Gastroesophageal sphincter (tissue), 4 donors: Measurements from ENCODE around the gene C14orf132. TPM values are rescaled to one million over a fixed set of nuclear protein-coding genes. Genes with fewer than 3 reads are reported as not detected.

Experiments
- ATAC-seq: fragments of 150-250 bp; one replicate; pipeline ENCODE4 v1.9.1; 2016; ENCODE audit warnings: mild to moderate bottlenecking, moderate library complexity
- H3K27ac ChIP-seq, 4 donors: fragments of 200-600 bp; sonication (generic) in 3 of 4; 1 replicate in 3 of 4; 2 replicates in 1 of 4; pipeline ENCODE4 v1.5.1; 2016 to 2019
- H3K27me3 ChIP-seq: fragments of 200-600 bp; sonication (generic); one replicate; pipeline ENCODE4 v1.5.1; 2019
- H3K36me3 ChIP-seq, 2 donors: fragments of 200-600 bp; sonication (generic); one replicate each; pipeline ENCODE4 v1.5.1; 2019; ENCODE audit warnings: control low read depth in 1 of 2
- H3K4me1 ChIP-seq, 3 donors: fragments of 200-600 bp; sonication (generic); 1 replicate in 2 of 3; 2 replicates in 1 of 3; pipeline ENCODE4 v1.5.1; 2016 to 2019; ENCODE audit warnings: control low read depth in 2 of 3
- H3K4me3 ChIP-seq, 2 donors: fragments of 200-600 bp; sonication (generic); one replicate each; pipeline ENCODE4 v1.5.1; 2019; ENCODE audit warnings: mild to moderate bottlenecking in 1 of 2, moderate library complexity in 1 of 2
- H3K9me3 ChIP-seq, 3 donors: fragments of 200-600 bp; sonication (generic); one replicate each; pipeline ENCODE4 v1.5.1; 2017 to 2019; ENCODE audit warnings: control low read depth in 2 of 3
- EP300 ChIP-seq: sonication (generic); formaldehyde crosslinking; IDR thresholded peaks from one replicate; pipeline ENCODE4 v1.6.1; 2017; ENCODE audit warnings: antibody characterized with exemption, mild to moderate bottlenecking
- POLR2A ChIP-seq, 2 donors: fragments of 450-650 bp; IDR thresholded peaks; one replicate each; pipeline ENCODE4 v1.6.1; 2017; ENCODE audit warnings: antibody characterized with exemption in 2 of 2, mild to moderate bottlenecking in 2 of 2, moderate library complexity in 1 of 2
- POLR2AphosphoS5 ChIP-seq: sonication (generic); formaldehyde crosslinking; IDR thresholded peaks from one replicate; pipeline ENCODE4 v1.6.1; 2017; ENCODE audit warnings: antibody characterized with exemption
- WGBS, 2 donors: methylation state at CpG; one replicate each; pipeline ENCODE4 v1.1.5; 2018; ENCODE audit warnings: low coverage in 1 of 2; 5-methylcytosine and 5-hydroxymethylcytosine counted together
- total RNA-seq, 4 donors: library from RNA; depleted of rRNA; stranded (reverse); fragments of >200 nt; gene quantifications; one replicate each; pipeline ENCODE4 v1.1.0, GENCODE V29; 2016
- TF ChIP-seq, protein P1 (sequence below), 4 experiments: fragments of 200-600 bp in 2 of 4; fragments of 450-650 bp in 2 of 4; sonication (generic) in 1 of 4; IDR thresholded peaks; one replicate each; pipeline ENCODE4 v1.5.1; 2017 to 2019; ENCODE audit warnings: antibody characterized with exemption in 4 of 4, mild to moderate bottlenecking in 2 of 4, moderate library complexity in 2 of 4

Gene C14orf132
- total RNA-seq, 4 donors from 2014 or later, result 52.0 to 135 (median 74.6) TPM

GRCh38 chr14:96088074-96088473 lies 48.9 kb downstream of the C14orf132 start:
- WGBS, 2 donors, result 100% methylated on average over 5 of the region's 7 CpGs; no CpG with 5 or more reads in 1 of the 2 donors
- Histone ChIP-seq H3K36me3 (peaks cover 0 to 36% of the 10 kb centered on the region in 2 donors), H3K27ac (no peak overlapping the region), H3K4me3 (no peak overlapping the region), H3K4me1 (peaks cover 0 to 21% (median 4%) of the 10 kb centered on the region in 3 donors), H3K9me3 (no peaks in the 10 kb centered on the region), H3K27me3 (no peaks in the 10 kb centered on the region)
- TF ChIP-seq POLR2AphosphoS5, result no peak
- TF ChIP-seq, protein P1, sequence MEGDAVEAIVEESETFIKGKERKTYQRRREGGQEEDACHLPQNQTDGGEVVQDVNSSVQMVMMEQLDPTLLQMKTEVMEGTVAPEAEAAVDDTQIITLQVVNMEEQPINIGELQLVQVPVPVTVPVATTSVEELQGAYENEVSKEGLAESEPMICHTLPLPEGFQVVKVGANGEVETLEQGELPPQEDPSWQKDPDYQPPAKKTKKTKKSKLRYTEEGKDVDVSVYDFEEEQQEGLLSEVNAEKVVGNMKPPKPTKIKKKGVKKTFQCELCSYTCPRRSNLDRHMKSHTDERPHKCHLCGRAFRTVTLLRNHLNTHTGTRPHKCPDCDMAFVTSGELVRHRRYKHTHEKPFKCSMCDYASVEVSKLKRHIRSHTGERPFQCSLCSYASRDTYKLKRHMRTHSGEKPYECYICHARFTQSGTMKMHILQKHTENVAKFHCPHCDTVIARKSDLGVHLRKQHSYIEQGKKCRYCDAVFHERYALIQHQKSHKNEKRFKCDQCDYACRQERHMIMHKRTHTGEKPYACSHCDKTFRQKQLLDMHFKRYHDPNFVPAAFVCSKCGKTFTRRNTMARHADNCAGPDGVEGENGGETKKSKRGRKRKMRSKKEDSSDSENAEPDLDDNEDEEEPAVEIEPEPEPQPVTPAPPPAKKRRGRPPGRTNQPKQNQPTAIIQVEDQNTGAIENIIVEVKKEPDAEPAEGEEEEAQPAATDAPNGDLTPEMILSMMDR (IDR thresholded peaks at IDR 0.05), result no peak
- no peak for TF ChIP-seq EP300
- TF ChIP-seq POLR2A (IDR thresholded peaks at IDR 0.05), result no peak
- ATAC-seq, result no peak

DNA sequence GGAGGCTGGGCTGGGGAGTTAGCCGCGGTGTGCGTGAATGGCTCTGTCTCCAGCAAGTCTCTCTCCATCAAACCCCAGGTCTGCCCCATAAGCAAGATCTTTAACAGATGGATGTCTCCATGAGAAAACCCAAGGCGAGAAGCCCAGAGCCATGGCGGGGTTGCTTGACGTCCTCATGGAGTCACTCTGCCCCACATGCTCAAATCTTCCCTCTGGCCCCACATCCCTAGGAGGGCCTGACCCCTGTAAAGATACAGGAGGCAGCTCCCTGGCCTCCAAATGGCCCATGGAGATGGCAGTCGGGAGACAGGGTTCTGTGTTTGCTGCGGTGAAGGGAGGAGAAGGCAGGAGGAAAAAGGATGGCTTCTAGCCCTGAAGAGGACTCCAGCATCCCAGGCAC lies 49.3 kb downstream of the C14orf132 start:
- Histone ChIP-seq H3K4me3 (no peak overlapping the region), H3K36me3 (peaks cover 0 to 36% of the 10 kb centered on the region in 2 donors), H3K9me3 (no peaks in the 10 kb centered on the region), H3K27ac (no peak overlapping the region), H3K4me1 (peaks cover 0 to 21% (median 4%) of the 10 kb centered on the region in 3 donors), H3K27me3 (no peaks in the 10 kb centered on the region)
- WGBS, 2 donors, result 100% methylated on average over 1 of the region's 8 CpGs; no CpG with 5 or more reads in 1 of the 2 donors
- TF ChIP-seq POLR2AphosphoS5, result no peak
- no peak for TF ChIP-seq POLR2A (IDR thresholded peaks at IDR 0.05)
- TF ChIP-seq EP300, result no peak
- TF ChIP-seq, protein P1 (IDR thresholded peaks at IDR 0.05), result no peak
- no peak for ATAC-seq

- TF ChIP-seq, protein P1 (IDR thresholded peaks at IDR 0.05), result no peak
- TF ChIP-seq POLR2A (IDR thresholded peaks at IDR 0.05) (no peak), EP300 (no peak), POLR2AphosphoS5 (no peak)
- no peaks in the 10 kb centered on the region for H3K9me3 ChIP-seq
- H3K27me3 ChIP-seq, result no peaks in the 10 kb centered on the region
- H3K36me3 ChIP-seq, result peaks cover 0 to 36% of the 10 kb centered on the region in 2 donors
- H3K4me3 ChIP-seq, result no peak overlapping the region
- H3K27ac ChIP-seq, result no peak overlapping the region
- peaks cover 0 to 21% (median 4%) of the 10 kb centered on the region in 3 donors for H3K4me1 ChIP-seq
- WGBS, 2 donors, result 80 to 94% methylated on average over 1 to 3 of the region's 7 CpGs
- no peak for ATAC-seq
These were observed 49.7 kb downstream of the C14orf132 start for GRCh38 chr14:96088911-96089310.

DNA sequence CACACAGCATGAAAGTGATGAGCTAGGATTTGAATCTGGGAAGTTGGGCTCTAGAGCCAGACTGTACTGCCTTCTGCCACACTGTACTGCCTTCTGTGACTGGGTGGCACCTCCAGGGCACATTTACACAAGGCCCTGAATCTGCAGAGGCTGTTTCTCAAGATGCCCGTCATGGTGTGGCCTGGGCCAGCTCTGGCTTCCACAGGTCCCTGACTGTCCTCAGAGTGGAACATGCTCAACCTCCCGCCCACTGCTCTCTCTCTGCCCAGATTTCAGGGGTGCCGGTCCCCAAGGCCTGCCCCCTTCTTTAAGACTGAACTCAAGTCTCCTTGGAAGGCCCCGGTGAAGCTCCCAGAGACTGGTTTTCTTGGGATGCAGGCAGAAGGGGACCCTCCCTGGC lies 50.2 kb downstream of the C14orf132 start:
- peaks cover 0 to 21% (median 4%) of the 10 kb centered on the region in 3 donors for H3K4me1 ChIP-seq
- H3K27me3 ChIP-seq, result no peaks in the 10 kb centered on the region
- no CpG with 5 or more reads among the region's 4 CpGs for WGBS, 2 donors
- no peaks in the 10 kb centered on the region for H3K9me3 ChIP-seq
- H3K27ac ChIP-seq, result no peak overlapping the region
- TF ChIP-seq POLR2AphosphoS5 (no peak), EP300 (no peak)
- TF ChIP-seq, protein P1 (IDR thresholded peaks at IDR 0.05), result no peak
- no peak for ATAC-seq
- H3K4me3 ChIP-seq, result no peak overlapping the region
- H3K36me3 ChIP-seq, result peaks cover 0 to 36% of the 10 kb centered on the region in 2 donors

DNA sequence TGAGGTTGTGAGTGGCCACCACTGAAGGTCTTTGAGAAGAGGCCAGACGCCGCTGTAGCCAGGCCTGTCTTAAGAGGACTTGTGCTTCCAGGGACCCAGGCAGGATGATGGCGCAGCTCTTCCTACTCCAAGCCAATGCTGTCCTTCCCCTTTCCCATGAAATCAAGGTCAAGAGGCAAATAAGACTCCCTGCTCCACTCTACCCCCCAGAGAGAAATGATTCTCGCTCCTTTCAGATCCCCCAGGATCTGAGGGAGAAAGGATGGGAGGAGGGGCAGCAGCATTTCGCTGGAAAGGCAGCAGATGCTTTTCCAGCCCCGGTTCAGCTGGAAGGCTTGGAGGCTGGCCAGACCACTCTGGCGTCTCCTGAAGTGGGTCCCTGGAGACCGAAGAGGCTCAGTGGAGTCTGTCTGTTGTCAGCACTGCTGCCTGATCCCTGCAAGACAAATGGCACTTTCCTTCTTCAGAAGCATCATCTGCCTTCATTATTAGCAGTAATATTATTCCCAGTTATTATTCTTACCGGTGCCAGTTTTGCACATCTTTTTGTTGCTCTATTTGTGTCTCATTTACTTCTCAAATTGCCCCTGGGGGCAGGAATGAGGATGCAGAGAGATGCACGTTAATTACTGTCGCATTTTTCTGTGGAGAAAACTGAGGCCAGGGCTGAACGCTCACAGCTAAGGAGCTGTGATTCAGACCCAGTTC lies 51.4 kb downstream of the C14orf132 start:
- TF ChIP-seq POLR2A (IDR thresholded peaks at IDR 0.05) (no peak), POLR2AphosphoS5 (no peak), EP300 (no peak)
- TF ChIP-seq, protein P1 (IDR thresholded peaks at IDR 0.05), result no peak
- Histone ChIP-seq H3K9me3 (no peaks in the 10 kb centered on the region), H3K4me3 (no peak overlapping the region), H3K36me3 (peaks cover 0 to 36% of the 10 kb centered on the region in 2 donors), H3K4me1 (peaks cover 0 to 24% (median 4%) of the 10 kb centered on the region in 3 donors), H3K27me3 (no peaks in the 10 kb centered on the region), H3K27ac (peak overlapping the region in 1 of 4 donors; percentile 3)
- no peak for ATAC-seq
- 25 to 28% methylated on average over 5 to 12 of the region's 12 CpGs for WGBS, 2 donors
